Calu3 (cell line): ENCODE results near the gene FAM13C. TPM values are rescaled to one million over a fixed set of nuclear protein-coding genes. Genes with fewer than 3 reads are reported as not detected.

Experiments used
- BruUV-seq: library from RNA; stranded (reverse); fragments of 400-500 nt; replicated peaks from 2 replicates; lab custom pipeline; 2021; lab: Mats Ljungman, UMichigan
- CTCF ChIA-PET: fragments of 300-600 bp; sonication (Branson Sonifier 250); formaldehyde crosslinking; loops from one replicate; lab custom pipeline; 2022; ENCODE audit warnings: antibody characterized with exemption; lab: Charles Lee
- DNase-seq: peaks from one replicate; pipeline ENCODE4 v3.0.0; 2022
- H3K27ac Mint-ChIP-seq: one replicate; pipeline ENCODE4 v1.8.0; 2022; ENCODE audit warnings: mixed read lengths; ENCODE audit not compliant: unreplicated experiment
- H3K27me3 Mint-ChIP-seq: one replicate; pipeline ENCODE4 v1.8.0; 2022; ENCODE audit warnings: mixed read lengths; ENCODE audit not compliant: unreplicated experiment
- H3K36me3 Mint-ChIP-seq: one replicate; pipeline ENCODE4 v1.8.0; 2022; ENCODE audit warnings: mild to moderate bottlenecking, moderate library complexity, mixed read lengths; ENCODE audit not compliant: insufficient read depth, unreplicated experiment
- H3K4me1 Mint-ChIP-seq: one replicate; pipeline ENCODE4 v1.8.0; 2022; ENCODE audit warnings: mild to moderate bottlenecking, low read depth, mixed read lengths; ENCODE audit not compliant: unreplicated experiment
- H3K4me3 Mint-ChIP-seq: one replicate; pipeline ENCODE4 v1.8.0; 2022; ENCODE audit warnings: mild to moderate bottlenecking, low read depth, moderate library complexity, mixed read lengths; ENCODE audit not compliant: unreplicated experiment
- H3K9me3 Mint-ChIP-seq: one replicate; pipeline ENCODE4 v1.8.0; 2022; ENCODE audit warnings: low read depth, mixed read lengths; ENCODE audit not compliant: unreplicated experiment
- CTCF ChIP-seq: fragments of 200-600 bp; IDR thresholded peaks from one replicate; pipeline ENCODE4 v1.8.0; 2022; ENCODE audit warnings: antibody characterized with exemption; ENCODE audit not compliant: unreplicated experiment
- intact Hi-C: fragments of 100-400 bp; cut with micrococcal nuclease; formaldehyde crosslinking; loops from one replicate; pipeline ENCODE4 v1.10.0; 2022; ENCODE audit not compliant: unreplicated experiment
- total RNA-seq: library from RNA; stranded (reverse); gene quantifications from 2 replicates; pipeline ENCODE4 v1.2.3, GENCODE V29; 2022

The FAM13C gene
- total RNA-seq, 1 experiment from 2014 or later: not detected

GRCh38 chr10:59333701-59334100 is 28.6 kb downstream of the FAM13C start:
- intact Hi-C loops: no loop called here
- Mint-ChIP-seq H3K4me1 (no peaks in the 10 kb centered on the region), H3K9me3 (no peaks in the 10 kb centered on the region), H3K4me3 (no peak overlapping the region), H3K27me3 (peaks cover 26% of the 10 kb centered on the region), H3K36me3 (no peaks in the 10 kb centered on the region), H3K27ac (no peak overlapping the region)
- no TSS peak for BruUV-seq
- no peak for TF ChIP-seq CTCF
- CTCF ChIA-PET: no interaction called here
- DNase-seq: no peak

- peaks cover 26% of the 10 kb centered on the region for H3K27me3 Mint-ChIP-seq
- no peak for TF ChIP-seq CTCF
- H3K36me3 Mint-ChIP-seq: no peaks in the 10 kb centered on the region
- no peak overlapping the region for H3K4me3 Mint-ChIP-seq
- DNase-seq: no peak
- CTCF ChIA-PET: interaction anchor here (0.8 kb wide), 1 partner anchor 114 kb away, joined by 3 read pairs; no protein-coding TSS in a partner anchor
- H3K27ac Mint-ChIP-seq: no peak overlapping the region
- intact Hi-C loops: no loop called here
- H3K4me1 Mint-ChIP-seq: no peaks in the 10 kb centered on the region
- no peaks in the 10 kb centered on the region for H3K9me3 Mint-ChIP-seq
- no TSS peak for BruUV-seq
Observed at GRCh38 chr10:59332581-59332980, 29.8 kb downstream of the FAM13C start.

- Mint-ChIP-seq H3K4me1 (no peaks in the 10 kb centered on the region), H3K36me3 (no peaks in the 10 kb centered on the region), H3K4me3 (no peak overlapping the region), H3K9me3 (no peaks in the 10 kb centered on the region), H3K27ac (no peak overlapping the region), H3K27me3 (peaks cover 20% of the 10 kb centered on the region)
- DNase-seq: no peak
- TF ChIP-seq CTCF: no peak
- intact Hi-C loops: no loop called here
- CTCF ChIA-PET: interaction anchor here (0.6 kb wide), 1 partner anchor 422 kb away, joined by 8 read pairs; the partner anchor contains the start of gene MRLN
- BruUV-seq: no TSS peak
Observed at GRCh38 chr10:59331661-59332060, 30.7 kb downstream of the FAM13C start.

- no peaks in the 10 kb centered on the region for H3K9me3 Mint-ChIP-seq
- no peak overlapping the region for H3K27ac Mint-ChIP-seq
- H3K27me3 Mint-ChIP-seq: peaks cover 72% of the 10 kb centered on the region
- CTCF ChIA-PET: no interaction called here
- intact Hi-C loops: no loop called here
- DNase-seq: no peak
- H3K4me3 Mint-ChIP-seq: no peak overlapping the region
- TF ChIP-seq CTCF: no peak
- no peaks in the 10 kb centered on the region for H3K4me1 Mint-ChIP-seq
- H3K36me3 Mint-ChIP-seq: no peaks in the 10 kb centered on the region
- BruUV-seq: no TSS peak
Observed at GRCh38 chr10:59325116-59325515, 37.2 kb downstream of the FAM13C start.
